ENCODE measurements around the gene UCN2. TPM values are rescaled to one million over a fixed set of nuclear protein-coding genes. Genes with fewer than 3 reads are reported as not detected.
"Not testable (repeated sequence)": the region's sequence is repeated elsewhere in the genome, so short reads cannot be mapped to it uniquely, and the experiment has no call there.

Gene UCN2
- total RNA-seq, 1 experiment from 2014 or later = 1.1 TPM

DNA sequence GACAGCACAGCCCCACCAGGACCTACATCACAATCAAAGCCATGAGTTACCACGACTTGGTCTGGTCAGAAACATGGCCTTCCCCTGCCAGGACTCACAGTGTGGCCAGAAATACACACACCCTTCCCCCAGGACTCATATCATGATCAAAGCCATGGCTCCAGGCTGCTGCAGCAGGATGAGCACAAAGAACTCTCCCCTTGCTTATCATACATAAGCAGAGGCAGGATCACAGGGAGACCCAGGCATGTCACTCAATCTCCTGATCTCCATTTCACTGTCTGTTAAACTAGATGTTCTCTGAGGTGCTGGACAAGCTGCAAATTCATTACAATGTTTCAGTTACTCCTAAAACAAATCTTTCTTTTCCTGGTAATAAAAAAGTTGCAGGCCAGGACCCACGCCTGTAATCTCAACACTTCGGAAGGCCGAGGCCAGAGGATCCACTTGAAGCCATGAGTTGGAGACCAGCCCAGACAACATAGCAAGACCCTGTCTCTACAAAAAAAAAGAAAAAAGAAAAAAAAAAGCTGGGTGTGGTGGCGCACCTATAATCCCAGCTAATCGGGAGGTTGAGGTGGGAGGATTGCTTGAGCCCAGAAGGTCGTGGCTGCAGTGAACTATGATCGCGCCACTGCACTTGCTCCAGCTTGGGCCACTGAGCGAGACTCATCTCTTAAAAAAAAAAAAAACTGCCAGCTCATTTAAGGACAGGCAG is 8.2 kb downstream of the UCN2 start:
- no peak overlapping the region for H3K4me3 ChIP-seq
- no peak for DNase-seq

DNA sequence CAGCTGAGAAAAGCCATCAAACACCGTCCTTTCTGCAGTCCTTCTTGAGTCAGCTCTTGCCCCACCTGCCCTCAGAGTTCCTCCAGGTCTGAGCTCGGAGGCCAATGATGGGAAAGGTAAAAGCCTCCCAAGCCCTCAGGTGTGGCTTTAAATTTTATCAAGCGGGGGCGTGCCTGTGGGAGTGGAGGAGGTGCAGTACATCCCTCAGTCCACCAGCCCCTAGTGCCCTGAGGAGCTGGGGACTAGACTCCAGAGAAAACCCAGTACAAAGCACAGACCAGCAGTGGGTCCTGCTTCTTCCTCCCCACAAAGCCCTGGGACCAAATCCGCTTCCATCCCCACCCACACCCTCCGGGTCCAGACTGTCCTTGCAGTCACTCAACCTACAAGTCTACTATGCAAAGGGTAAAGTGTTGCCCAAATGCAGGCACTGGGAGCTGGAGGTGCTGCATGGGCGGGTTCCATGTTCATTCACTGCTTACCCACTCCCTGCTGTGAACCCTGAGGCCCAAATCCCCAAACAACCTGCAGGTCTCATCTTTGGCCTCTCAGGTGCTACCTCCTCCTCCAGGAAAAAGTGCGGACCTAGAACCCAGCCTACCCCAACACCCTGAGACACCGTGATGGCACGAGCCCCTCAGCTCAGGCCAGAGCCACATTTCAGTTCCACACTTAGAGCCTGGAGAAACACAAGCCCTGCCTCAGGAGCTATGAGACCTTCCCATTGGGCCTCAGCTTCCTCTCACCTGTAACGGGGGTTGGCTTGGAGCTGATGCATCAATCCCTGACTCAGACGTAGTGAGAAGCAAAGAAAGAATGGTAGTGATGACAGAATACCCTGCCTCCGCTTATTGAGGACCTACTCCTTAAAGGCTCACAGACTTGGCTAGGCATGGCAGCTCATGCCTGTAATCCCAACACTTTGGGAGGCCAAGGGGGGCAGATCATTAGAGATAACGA is 9.4 kb downstream of the UCN2 start:
- Histone ChIP-seq H3K9me3 (no peaks in the 10 kb centered on the region), H3K4me3 (no peak overlapping the region), H3K36me3 (no peaks in the 10 kb centered on the region), H3K27me3 (no peaks in the 10 kb centered on the region)
- no peak for DNase-seq

More for the DNA sequence above, 8.2 kb downstream of the UCN2 start:
- H3K36me3 ChIP-seq = no peaks in the 10 kb centered on the region
- no peaks in the 10 kb centered on the region for H3K9me3 ChIP-seq
- H3K27me3 ChIP-seq = no peaks in the 10 kb centered on the region

DNA sequence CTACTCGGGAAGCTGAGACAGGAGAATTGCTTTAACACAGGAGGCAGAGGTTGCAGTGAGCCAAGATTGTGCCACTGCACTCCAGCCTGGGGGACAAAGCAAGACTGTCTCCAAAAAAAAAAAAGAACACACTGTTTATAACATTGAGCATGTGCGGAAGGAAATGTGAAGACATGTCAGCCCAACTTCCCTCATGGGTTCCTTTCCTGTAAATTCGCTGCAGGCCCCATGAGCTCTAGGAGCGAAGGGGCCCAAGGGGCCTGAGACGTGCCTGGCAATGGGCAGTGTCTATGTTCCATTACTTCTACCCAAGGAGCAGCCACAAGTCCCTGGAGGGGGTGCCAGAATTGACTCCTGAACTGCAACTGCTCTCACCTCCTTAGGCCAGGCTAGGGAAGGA is 10.2 kb downstream of the UCN2 start:
- Histone ChIP-seq H3K9me3 (no peaks in the 10 kb centered on the region), H3K27me3 (no peaks in the 10 kb centered on the region), H3K4me3 (no peak overlapping the region), H3K36me3 (no peaks in the 10 kb centered on the region)
- DNase-seq = no peak

DNA sequence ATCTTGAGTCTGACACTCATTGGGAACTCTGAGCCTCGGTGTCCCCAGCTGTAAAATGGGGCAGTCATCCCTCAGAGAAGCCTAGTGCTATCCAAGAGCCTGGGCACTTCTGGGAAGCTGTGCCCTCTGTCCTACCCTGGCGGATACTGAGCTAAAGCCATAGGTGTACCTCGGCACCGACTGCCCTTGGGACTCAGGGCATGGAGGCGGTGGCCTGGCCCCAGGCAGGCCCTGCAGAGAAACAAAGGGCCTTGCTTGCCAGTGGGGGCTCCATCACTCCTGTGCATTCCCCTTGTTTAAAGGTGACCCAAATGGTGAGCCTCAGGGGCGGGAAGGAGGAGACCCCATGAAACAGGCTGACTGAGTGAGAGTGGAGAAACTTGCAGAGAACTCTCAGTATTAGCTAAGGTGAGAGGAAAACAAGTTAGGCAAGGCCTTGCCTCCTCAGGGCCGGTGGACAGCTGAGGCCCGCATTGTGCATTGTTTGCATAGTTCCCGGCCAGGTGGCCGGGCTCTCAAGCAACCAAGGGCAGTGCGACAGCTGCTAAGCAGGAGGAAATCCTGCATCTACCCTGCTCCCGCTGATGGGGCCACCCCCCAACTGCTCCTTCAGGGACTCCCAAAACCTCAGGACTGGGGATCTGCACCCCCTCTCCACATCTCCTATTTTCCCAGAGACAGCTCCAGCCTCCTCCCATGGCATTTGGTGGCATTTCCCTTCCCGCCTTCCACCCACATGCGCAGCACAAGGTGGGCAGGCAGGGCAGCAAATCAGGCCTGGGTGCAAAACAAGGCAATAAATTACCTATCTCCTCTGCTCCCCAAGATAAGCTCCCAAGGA is 11.2 kb downstream of the UCN2 start:
- no peaks in the 10 kb centered on the region for H3K36me3 ChIP-seq
- H3K9me3 ChIP-seq = no peaks in the 10 kb centered on the region
- H3K27me3 ChIP-seq = no peaks in the 10 kb centered on the region
- no peak for DNase-seq
- H3K4me3 ChIP-seq = no peak overlapping the region

DNA sequence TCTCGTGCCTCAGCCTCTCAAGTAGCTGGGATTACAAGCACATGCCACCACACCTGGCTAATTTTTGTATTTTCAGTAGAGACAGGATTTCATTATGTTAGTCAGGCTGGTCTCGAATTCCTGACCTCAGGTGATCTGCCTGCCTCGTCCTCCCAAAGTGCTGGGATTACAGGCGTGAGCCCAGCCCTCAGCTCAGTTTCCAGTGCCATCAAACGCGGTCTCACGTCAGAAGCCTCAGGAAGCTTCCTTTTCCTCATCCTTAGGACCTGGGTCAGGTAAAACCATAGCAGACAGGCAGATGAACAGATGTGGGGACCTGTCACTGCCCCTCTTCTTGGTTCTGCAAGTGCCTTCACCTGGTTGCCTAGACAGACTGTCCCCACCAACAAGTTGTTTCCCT is 11.9 kb downstream of the UCN2 start:
- H3K4me3 ChIP-seq, H3K27me3 ChIP-seq, DNase-seq, H3K9me3 ChIP-seq, H3K36me3 ChIP-seq: not testable (repeated sequence)

DNA sequence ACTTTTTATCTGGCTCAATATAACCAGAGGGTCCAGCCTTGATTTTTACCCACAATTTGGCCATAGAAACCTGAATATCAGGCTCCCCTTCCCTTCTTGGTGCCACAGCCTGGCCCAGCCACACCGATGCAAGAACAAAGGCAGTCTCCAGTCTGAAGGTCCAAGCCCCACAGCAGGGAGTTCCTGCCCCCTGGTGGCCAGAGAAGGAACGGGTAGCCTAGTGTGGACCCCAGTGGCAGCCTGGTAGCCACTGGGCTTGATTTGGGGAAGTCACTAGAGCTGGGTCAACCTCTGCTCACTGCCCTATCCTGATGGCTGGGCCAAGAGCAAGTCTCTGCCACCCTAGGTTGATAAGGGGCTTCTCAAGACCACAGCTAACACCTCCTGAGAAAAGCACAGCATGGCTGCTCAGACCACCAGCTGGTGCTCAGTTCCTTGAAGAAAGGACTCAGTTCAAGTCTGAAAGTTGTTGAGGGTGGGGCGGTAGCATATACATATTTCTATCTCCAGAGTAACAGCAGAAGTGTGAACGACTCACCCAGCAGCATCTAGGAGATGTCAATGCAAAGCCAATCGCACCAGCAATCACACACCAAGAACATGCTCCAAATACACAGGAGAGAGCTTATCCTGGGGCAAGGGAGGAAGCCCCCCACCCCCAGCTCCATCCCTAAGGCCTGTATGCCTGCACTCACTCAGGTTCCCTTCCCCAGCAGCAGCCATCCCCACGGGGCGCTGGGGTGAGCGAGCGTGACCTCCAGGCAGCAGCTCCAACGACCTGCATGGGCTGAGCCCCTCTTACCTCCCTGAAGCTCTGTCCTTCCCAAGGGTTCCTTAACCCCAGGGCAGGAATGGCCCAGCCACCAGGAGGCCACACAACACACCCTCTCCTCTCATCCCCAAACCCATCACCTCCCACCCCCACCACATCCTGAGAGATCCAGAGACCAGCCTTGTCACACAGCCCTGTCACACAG is 14.6 kb downstream of the UCN2 start:
- DNase-seq = peak; percentile 56
- Histone ChIP-seq H3K4me3 (no peak overlapping the region), H3K27me3 (no peaks in the 10 kb centered on the region), H3K9me3 (no peaks in the 10 kb centered on the region), H3K36me3 (no peaks in the 10 kb centered on the region)

DNA sequence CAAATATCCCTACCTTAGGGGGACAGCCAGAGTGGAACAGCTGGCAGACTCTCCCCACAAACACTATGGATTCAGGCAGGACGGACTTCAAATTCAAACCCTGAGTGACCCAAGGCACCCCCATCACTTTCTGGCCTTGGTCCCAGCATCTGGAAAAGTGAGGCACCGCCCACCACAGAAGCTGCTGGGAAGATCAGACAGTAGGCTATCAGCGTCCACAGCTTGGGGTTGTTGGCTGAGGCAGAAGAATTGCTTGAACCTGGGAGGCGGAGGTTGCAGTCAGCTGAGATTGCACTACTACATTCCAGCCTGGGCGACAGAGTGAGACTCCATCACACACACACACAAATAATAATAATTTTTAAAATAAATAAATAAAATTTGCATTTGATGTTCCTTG is 15.5 kb downstream of the UCN2 start:
- Histone ChIP-seq H3K36me3 (no peaks in the 10 kb centered on the region), H3K27me3 (no peaks in the 10 kb centered on the region), H3K9me3 (no peaks in the 10 kb centered on the region), H3K4me3 (no peak overlapping the region)
- no peak for DNase-seq

DNA sequence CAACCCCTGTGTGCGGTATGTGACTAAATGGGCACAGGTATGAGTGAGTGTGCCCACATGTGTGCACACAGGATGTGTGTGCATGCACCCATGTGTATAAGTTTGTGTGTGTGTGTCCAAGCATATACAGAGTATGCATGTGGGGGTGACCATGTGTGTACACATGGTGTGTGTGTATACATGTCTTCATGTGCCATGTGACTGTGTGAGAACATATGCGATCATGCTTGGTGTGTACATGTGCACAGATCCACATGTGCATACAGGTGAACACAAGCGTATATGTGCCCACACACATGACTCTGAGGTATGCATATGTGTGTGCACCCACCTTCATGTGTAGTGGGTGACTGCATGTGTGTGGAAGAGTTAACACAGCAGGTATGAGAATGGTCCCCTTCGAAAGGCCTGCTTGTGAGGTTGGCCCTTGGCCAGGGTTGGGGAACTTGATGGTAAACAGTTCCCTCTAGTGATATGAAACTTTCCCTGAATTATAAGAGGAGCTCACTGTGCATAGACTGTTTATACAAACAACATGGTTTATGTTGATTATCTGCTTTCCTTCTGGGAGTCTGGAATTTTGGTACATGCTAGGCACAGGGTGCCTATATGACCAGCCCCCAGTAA is 17.3 kb downstream of the UCN2 start:
- no peaks in the 10 kb centered on the region for H3K27me3 ChIP-seq
- H3K4me3 ChIP-seq = no peak overlapping the region
- H3K36me3 ChIP-seq = no peaks in the 10 kb centered on the region
- DNase-seq = no peak
- H3K9me3 ChIP-seq = no peaks in the 10 kb centered on the region

DNA sequence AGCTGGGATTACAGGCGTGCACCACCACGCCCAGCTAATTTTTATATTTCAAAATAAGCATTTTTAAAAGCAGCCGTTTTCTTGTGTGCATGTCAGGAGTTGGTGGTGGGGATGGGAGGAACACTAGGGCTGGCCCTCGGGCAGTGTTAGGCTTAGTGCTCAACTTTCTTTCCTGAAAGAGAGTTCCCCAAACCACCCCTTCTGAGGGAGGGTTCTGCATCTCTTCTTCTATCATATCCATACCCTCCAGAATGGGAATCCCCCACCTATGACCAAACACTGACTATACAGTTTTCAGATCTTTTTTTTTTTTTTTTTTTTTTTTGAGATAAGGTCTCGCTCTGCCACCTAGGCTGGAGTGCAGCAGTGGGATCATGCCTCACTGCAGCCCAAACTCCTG is 19.4 kb downstream of the UCN2 start:
- DNase-seq = no peak
- no peaks in the 10 kb centered on the region for H3K9me3 ChIP-seq
- H3K27me3 ChIP-seq = no peaks in the 10 kb centered on the region
- H3K36me3 ChIP-seq = no peaks in the 10 kb centered on the region
- no peak overlapping the region for H3K4me3 ChIP-seq

DNA sequence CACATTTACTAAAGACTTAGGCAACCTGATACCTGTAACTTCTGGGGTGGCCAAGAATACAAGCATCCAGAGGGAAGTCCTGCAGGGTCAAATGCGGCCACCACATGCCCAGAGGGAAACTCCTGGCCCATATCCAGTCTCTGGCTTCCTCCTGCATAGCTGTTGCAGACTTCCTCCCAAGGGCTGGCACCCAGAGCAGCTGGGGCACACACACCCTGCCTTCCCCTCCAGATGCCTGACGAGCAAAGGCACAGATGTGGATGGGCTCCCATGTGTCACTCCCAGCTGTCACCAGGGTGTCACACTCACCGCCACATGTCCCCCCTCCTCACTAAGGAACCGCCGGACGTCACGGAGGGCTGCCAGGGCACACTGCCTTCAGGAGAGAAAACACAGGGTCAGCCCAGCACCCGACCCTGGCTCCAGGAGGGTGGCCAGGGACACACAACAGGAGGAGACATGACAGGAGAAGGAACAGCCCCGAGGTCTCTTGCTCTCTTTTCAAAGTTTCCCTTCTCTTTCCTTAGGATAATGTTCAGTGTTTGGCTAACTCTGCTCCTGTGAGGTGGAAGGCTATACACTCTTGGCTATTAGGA is 20.2 kb downstream of the UCN2 start:
- Histone ChIP-seq H3K36me3 (no peaks in the 10 kb centered on the region), H3K9me3 (no peaks in the 10 kb centered on the region), H3K27me3 (no peaks in the 10 kb centered on the region), H3K4me3 (no peak overlapping the region)
- DNase-seq = no peak

DNA sequence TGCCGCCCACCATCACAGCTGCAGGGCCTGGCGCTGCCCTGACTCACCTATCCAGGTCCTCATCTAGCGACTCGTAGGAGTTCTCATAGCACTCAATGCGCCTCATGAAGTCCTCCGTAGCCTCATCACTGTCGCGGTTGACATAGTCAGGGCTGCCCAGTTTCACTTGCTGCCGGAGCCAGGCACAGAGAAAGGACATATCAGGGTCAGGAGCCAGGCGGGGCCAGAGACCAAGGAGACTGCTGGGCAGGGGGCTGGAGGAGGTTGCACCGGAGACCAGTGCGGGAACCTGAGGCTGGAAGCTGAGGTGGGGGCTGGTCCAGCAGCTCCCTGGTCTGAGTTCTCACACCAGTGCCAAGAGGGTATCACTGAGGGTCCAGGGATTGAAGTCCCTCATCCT is 25.1 kb downstream of the UCN2 start:
- no peaks in the 10 kb centered on the region for H3K9me3 ChIP-seq
- DNase-seq = no peak
- H3K4me3 ChIP-seq = no peak overlapping the region
- no peaks in the 10 kb centered on the region for H3K36me3 ChIP-seq
- H3K27me3 ChIP-seq = no peaks in the 10 kb centered on the region

DNA sequence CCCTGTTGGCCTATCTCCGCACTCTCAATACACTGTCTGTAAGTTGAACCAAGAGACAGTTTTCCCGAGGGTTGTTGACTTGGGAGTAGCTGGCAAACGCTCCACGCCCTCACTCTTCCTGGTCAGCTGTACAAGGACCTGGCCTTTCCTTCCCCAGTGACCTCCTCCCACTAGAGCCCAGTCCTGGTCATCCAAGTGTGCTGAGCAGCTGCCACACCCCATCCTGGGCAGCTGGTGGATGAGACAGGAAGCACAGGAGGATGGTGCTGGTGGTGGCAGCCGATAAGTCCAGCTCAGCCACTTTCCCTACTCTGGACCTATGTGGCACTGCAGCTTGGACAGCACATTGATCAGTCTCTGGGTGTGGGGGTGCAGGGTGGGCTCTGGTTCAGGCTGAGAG is 26.8 kb downstream of the UCN2 start:
- H3K27me3 ChIP-seq = no peaks in the 10 kb centered on the region
- no peaks in the 10 kb centered on the region for H3K36me3 ChIP-seq
- no peak for DNase-seq
- H3K9me3 ChIP-seq = no peaks in the 10 kb centered on the region
- H3K4me3 ChIP-seq = no peak overlapping the region

DNA sequence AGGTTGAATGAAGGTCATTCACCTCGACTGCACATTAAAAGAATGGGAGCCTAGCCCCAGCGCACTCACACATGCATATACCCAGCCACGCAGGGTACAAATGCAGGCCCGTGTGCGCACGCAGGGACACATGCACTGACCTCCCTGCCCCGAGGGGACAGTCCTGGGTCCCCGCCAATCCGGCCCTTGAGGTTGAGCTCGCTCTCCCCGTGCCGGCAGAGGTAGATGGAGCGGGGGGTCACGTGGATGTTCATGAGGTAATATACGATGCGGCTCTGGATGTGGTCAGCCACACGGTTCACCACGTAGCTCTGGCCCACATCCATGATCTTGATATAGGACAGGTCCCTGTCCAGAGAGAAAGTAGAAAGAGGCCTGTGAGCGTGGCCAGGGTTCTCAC is 27.5 kb downstream of the UCN2 start:
- H3K36me3 ChIP-seq = no peaks in the 10 kb centered on the region
- H3K27me3 ChIP-seq = no peaks in the 10 kb centered on the region
- no peaks in the 10 kb centered on the region for H3K9me3 ChIP-seq
- H3K4me3 ChIP-seq = no peak overlapping the region
- no peak for DNase-seq

DNA sequence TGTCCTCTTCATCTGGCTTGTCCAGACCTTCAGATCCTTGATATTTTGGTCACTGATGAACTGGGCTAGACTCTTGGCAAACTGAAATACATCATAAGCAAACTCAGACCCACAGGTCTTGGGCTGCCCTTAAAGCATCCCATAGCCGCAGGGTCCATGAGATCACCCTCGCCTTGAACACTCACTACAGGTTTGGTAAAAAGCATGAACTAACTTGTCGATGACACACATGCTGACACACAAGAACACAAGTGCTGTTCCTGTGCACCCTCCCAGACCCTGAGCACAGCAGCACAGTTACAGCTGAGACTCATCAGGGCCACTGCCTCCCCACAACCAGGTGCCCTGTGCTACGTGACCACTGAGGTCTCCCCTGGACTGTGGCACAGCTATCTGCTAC is 28.0 kb downstream of the UCN2 start:
- no peaks in the 10 kb centered on the region for H3K9me3 ChIP-seq
- no peak overlapping the region for H3K4me3 ChIP-seq
- no peaks in the 10 kb centered on the region for H3K27me3 ChIP-seq
- no peaks in the 10 kb centered on the region for H3K36me3 ChIP-seq
- DNase-seq = no peak

DNA sequence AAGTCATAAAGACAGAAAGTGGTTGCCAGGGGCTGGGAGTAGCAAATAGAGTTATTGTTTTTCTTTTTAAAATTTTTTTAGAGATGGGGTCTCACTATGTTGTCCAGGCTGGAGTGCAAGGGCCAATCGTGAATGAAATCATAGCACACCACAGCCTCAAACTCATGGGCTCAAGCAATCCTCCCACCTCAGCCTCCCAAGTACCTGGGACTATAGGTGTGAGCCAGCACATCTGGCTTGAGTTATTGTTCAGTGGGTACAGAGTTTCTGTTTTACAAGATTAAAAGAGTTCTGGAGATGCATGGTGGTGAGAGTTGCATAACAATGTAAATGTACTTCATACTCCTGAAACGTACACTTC is 30.6 kb downstream of the UCN2 start:
- no peaks in the 10 kb centered on the region for H3K9me3 ChIP-seq
- H3K36me3 ChIP-seq = no peaks in the 10 kb centered on the region
- DNase-seq = no peak
- H3K4me3 ChIP-seq = no peak overlapping the region
- no peaks in the 10 kb centered on the region for H3K27me3 ChIP-seq
